ENCODE data around the gene CTDSPL. TPM values are rescaled to one million over a fixed set of nuclear protein-coding genes. Genes with fewer than 3 reads are reported as not detected.
A peak's percentile ranks its signal among the peaks of the same experiment; 100 is the strongest.

The CTDSPL gene
- total RNA-seq, 1 experiment from 2014 or later = 24.6 TPM

- no peaks in the 10 kb centered on the region for H3K9me3 ChIP-seq
Observed at GRCh38 chr3:37899711-37900306, 38.1 kb downstream of the CTDSPL start.

GRCh38 chr3:37901721-37902120 is 40.0 kb downstream of the CTDSPL start:
- no peaks in the 10 kb centered on the region for H3K36me3 ChIP-seq
- H3K4me3 ChIP-seq = no peak overlapping the region
- no peaks in the 10 kb centered on the region for H3K27me3 ChIP-seq
- DNase-seq = no peak
- H3K9me3 ChIP-seq = no peaks in the 10 kb centered on the region

More at GRCh38 chr3:37899711-37900306, 38.1 kb downstream of the CTDSPL start:
- H3K36me3 ChIP-seq = no peaks in the 10 kb centered on the region
- no peaks in the 10 kb centered on the region for H3K27me3 ChIP-seq
- DNase-seq = no peak
- H3K4me3 ChIP-seq = no peak overlapping the region

- H3K4me3 ChIP-seq = no peak overlapping the region
- H3K9me3 ChIP-seq = no peaks in the 10 kb centered on the region
- no peak for DNase-seq
- no peaks in the 10 kb centered on the region for H3K27me3 ChIP-seq
- no peaks in the 10 kb centered on the region for H3K36me3 ChIP-seq
Observed at GRCh38 chr3:37902674-37903073, 41.0 kb downstream of the CTDSPL start.

- Histone ChIP-seq H3K4me3 (no peak overlapping the region), H3K36me3 (no peaks in the 10 kb centered on the region), H3K9me3 (no peaks in the 10 kb centered on the region), H3K27me3 (no peaks in the 10 kb centered on the region)
- DNase-seq = no peak
Observed at GRCh38 chr3:37903320-37903719, 41.6 kb downstream of the CTDSPL start.

- Histone ChIP-seq H3K36me3 (no peaks in the 10 kb centered on the region), H3K4me3 (no peak overlapping the region), H3K27me3 (no peaks in the 10 kb centered on the region), H3K9me3 (no peaks in the 10 kb centered on the region)
- DNase-seq = no peak
Observed at GRCh38 chr3:37903734-37904133, 42.1 kb downstream of the CTDSPL start.

GRCh38 chr3:37904601-37905000 is 42.9 kb downstream of the CTDSPL start:
- Histone ChIP-seq H3K36me3 (no peaks in the 10 kb centered on the region), H3K4me3 (no peak overlapping the region)
- DNase-seq = peak; percentile 18

GRCh38 chr3:37905346-37905745 is 43.7 kb downstream of the CTDSPL start:
- H3K4me3 ChIP-seq = no peak overlapping the region
- no peaks in the 10 kb centered on the region for H3K36me3 ChIP-seq
- DNase-seq = no peak
- H3K9me3 ChIP-seq = no peaks in the 10 kb centered on the region
- H3K27me3 ChIP-seq = no peaks in the 10 kb centered on the region

More at GRCh38 chr3:37904601-37905000, 42.9 kb downstream of the CTDSPL start:
- H3K27me3 ChIP-seq = no peaks in the 10 kb centered on the region
- H3K9me3 ChIP-seq = no peaks in the 10 kb centered on the region

- Histone ChIP-seq H3K9me3 (no peaks in the 10 kb centered on the region), H3K27me3 (no peaks in the 10 kb centered on the region), H3K4me3 (no peak overlapping the region), H3K36me3 (no peaks in the 10 kb centered on the region)
- DNase-seq = peak; percentile 46
Observed at GRCh38 chr3:37905987-37906674, 44.5 kb downstream of the CTDSPL start.

GRCh38 chr3:37906734-37907282 is 45.1 kb downstream of the CTDSPL start:
- no peaks in the 10 kb centered on the region for H3K27me3 ChIP-seq
- H3K36me3 ChIP-seq = no peaks in the 10 kb centered on the region
- H3K9me3 ChIP-seq = no peaks in the 10 kb centered on the region
- DNase-seq = no peak
- no peak overlapping the region for H3K4me3 ChIP-seq

- H3K4me3 ChIP-seq = no peak overlapping the region
- H3K9me3 ChIP-seq = no peaks in the 10 kb centered on the region
- DNase-seq = no peak
- H3K27me3 ChIP-seq = no peaks in the 10 kb centered on the region
- no peaks in the 10 kb centered on the region for H3K36me3 ChIP-seq
Observed at GRCh38 chr3:37907371-37907770, 45.7 kb downstream of the CTDSPL start.

- H3K9me3 ChIP-seq = no peaks in the 10 kb centered on the region
- no peak overlapping the region for H3K4me3 ChIP-seq
- no peak for DNase-seq
- no peaks in the 10 kb centered on the region for H3K27me3 ChIP-seq
- no peaks in the 10 kb centered on the region for H3K36me3 ChIP-seq
Observed at GRCh38 chr3:37907906-37908305, 46.2 kb downstream of the CTDSPL start.

- H3K36me3 ChIP-seq = no peaks in the 10 kb centered on the region
- no peaks in the 10 kb centered on the region for H3K27me3 ChIP-seq
- no peaks in the 10 kb centered on the region for H3K9me3 ChIP-seq
- H3K4me3 ChIP-seq = no peak overlapping the region
- no peak for DNase-seq
Observed at GRCh38 chr3:37909067-37909911, 47.6 kb downstream of the CTDSPL start.

- no peaks in the 10 kb centered on the region for H3K36me3 ChIP-seq
- no peaks in the 10 kb centered on the region for H3K27me3 ChIP-seq
- H3K9me3 ChIP-seq = no peaks in the 10 kb centered on the region
- DNase-seq = no peak
- H3K4me3 ChIP-seq = no peak overlapping the region
Observed at GRCh38 chr3:37910671-37911400, 49.2 kb downstream of the CTDSPL start.

- H3K27me3 ChIP-seq = no peaks in the 10 kb centered on the region
- no peak overlapping the region for H3K4me3 ChIP-seq
- H3K36me3 ChIP-seq = no peaks in the 10 kb centered on the region
- H3K9me3 ChIP-seq = no peaks in the 10 kb centered on the region
- DNase-seq = no peak
Observed at GRCh38 chr3:37912052-37912733, 50.5 kb downstream of the CTDSPL start.

- H3K4me3 ChIP-seq = no peak overlapping the region
- no peaks in the 10 kb centered on the region for H3K9me3 ChIP-seq
- DNase-seq = no peak
- no peaks in the 10 kb centered on the region for H3K36me3 ChIP-seq
- no peaks in the 10 kb centered on the region for H3K27me3 ChIP-seq
Observed at GRCh38 chr3:37913522-37913921, 51.8 kb downstream of the CTDSPL start.

- Histone ChIP-seq H3K9me3 (no peaks in the 10 kb centered on the region), H3K36me3 (no peaks in the 10 kb centered on the region), H3K4me3 (no peak overlapping the region), H3K27me3 (no peaks in the 10 kb centered on the region)
- no peak for DNase-seq
Observed at GRCh38 chr3:37916685-37917084, 55.0 kb downstream of the CTDSPL start.
